Loucy (cell line): ENCODE results near the gene TAS2R20.

Source experiments
- EZH2phosphoT487 ChIP-seq: fragments of 200-600 bp; IDR thresholded peaks from 2 replicates; pipeline ENCODE4 v1.6.1; 2018; ENCODE audit warnings: antibody characterized with exemption, mild to moderate bottlenecking, moderate library complexity, borderline replicate concordance
- TF ChIP-seq, protein P1 (sequence below): fragments of 200-600 bp; sonication (generic); conservative IDR thresholded peaks from 2 replicates; pipeline ENCODE4 v1.5.1; 2014; ENCODE audit warnings: mild to moderate bottlenecking, antibody characterized with exemption, low read length

DNA sequence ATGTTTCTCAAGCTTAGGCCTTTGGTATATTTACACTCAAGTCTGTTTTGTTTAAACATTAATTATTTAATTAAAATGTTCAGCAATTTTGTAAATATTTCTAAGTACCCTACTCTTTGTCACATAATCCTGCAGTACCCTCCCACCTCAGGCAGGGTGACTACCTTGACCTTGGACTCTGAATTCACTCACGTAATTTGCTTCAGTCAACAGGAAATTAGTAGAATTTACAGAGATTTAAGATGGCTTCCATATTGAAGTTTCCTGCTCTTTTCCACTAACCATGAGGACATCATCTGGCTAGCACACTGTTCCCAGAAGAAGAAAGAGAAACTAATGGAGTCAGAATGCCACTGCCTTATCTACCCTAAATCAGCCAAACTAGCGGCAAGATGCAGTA, 25.3 kb upstream of the TAS2R20 start:
- TF ChIP-seq, protein P1, sequence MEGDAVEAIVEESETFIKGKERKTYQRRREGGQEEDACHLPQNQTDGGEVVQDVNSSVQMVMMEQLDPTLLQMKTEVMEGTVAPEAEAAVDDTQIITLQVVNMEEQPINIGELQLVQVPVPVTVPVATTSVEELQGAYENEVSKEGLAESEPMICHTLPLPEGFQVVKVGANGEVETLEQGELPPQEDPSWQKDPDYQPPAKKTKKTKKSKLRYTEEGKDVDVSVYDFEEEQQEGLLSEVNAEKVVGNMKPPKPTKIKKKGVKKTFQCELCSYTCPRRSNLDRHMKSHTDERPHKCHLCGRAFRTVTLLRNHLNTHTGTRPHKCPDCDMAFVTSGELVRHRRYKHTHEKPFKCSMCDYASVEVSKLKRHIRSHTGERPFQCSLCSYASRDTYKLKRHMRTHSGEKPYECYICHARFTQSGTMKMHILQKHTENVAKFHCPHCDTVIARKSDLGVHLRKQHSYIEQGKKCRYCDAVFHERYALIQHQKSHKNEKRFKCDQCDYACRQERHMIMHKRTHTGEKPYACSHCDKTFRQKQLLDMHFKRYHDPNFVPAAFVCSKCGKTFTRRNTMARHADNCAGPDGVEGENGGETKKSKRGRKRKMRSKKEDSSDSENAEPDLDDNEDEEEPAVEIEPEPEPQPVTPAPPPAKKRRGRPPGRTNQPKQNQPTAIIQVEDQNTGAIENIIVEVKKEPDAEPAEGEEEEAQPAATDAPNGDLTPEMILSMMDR = no peak
- TF ChIP-seq EZH2phosphoT487 = no peak
